WTC11 (cell line): ENCODE measurements around the gene S1PR3. TPM values are rescaled to one million over a fixed set of nuclear protein-coding genes. Genes with fewer than 3 reads are reported as not detected.

Experiments
- ATAC-seq: fragments of 200-7000 bp; cut with Tn5 transposase; 2 replicates; pipeline ENCODE4 v1.10.0; 2021; ENCODE audit warnings: mild to moderate bottlenecking, moderate library complexity
- CTCF ChIA-PET: fragments of 300-600 bp; sonication (Branson Sonifier 250); formaldehyde crosslinking; loops from one replicate; lab custom pipeline; 2021; ENCODE audit warnings: antibody characterized with exemption; lab: Charles Lee
- POLR2A ChIA-PET: fragments of 350-600 bp; sonication (Branson Sonifier 250); formaldehyde crosslinking; loops from one replicate; lab custom pipeline; 2021; ENCODE audit warnings: antibody characterized with exemption; lab: Charles Lee
- DNase-seq: peaks from one replicate; pipeline ENCODE4 v3.0.0; 2021; ENCODE audit warnings: low spot score
- H3K27ac Mint-ChIP-seq: 2 replicates; pipeline ENCODE4 v1.8.0; 2021; ENCODE audit warnings: mixed read lengths
- H3K27me3 Mint-ChIP-seq: 2 replicates; pipeline ENCODE4 v1.8.0; 2021; ENCODE audit warnings: low read depth, mild to moderate bottlenecking, moderate library complexity, mixed read lengths
- H3K36me3 Mint-ChIP-seq: 2 replicates; pipeline ENCODE4 v1.8.0; 2021; ENCODE audit warnings: mixed read lengths
- H3K4me1 Mint-ChIP-seq: 2 replicates; pipeline ENCODE4 v1.8.0; 2022; ENCODE audit warnings: mixed read lengths
- H3K4me3 Mint-ChIP-seq: 2 replicates; pipeline ENCODE4 v1.8.0; 2021; ENCODE audit warnings: mild to moderate bottlenecking, moderate library complexity, mixed read lengths
- H3K9me3 Mint-ChIP-seq: 2 replicates; pipeline ENCODE4 v1.8.0; 2021; ENCODE audit warnings: mixed read lengths
- ATF1 ChIP-seq: sonication (generic); formaldehyde crosslinking; IDR thresholded peaks from 2 replicates; pipeline ENCODE4 v1.8.1; 2023; ENCODE audit warnings: mild to moderate bottlenecking, moderate library complexity, missing genetic modification reagents
- CREM ChIP-seq: sonication (generic); formaldehyde crosslinking; IDR thresholded peaks from 2 replicates; pipeline ENCODE4 v1.8.1; 2022; ENCODE audit warnings: mild to moderate bottlenecking, missing genetic modification reagents, moderate library complexity
- ELF4 ChIP-seq: sonication (generic); formaldehyde crosslinking; IDR thresholded peaks from 2 replicates; pipeline ENCODE4 v1.8.1; 2022; ENCODE audit warnings: low read depth, mild to moderate bottlenecking, moderate library complexity, missing genetic modification reagents
- HMGA2 ChIP-seq: fragments of 250-450 bp; sonication (Bioruptor Pico); IDR thresholded peaks from 2 replicates; pipeline ENCODE4 v1.4.0; 2021; ENCODE audit warnings: mild to moderate bottlenecking, moderate library complexity
- JAZF1 ChIP-seq: fragments of 250-450 bp; sonication (Bioruptor Pico); IDR thresholded peaks from 2 replicates; pipeline ENCODE4 v1.9.0; 2021; ENCODE audit warnings: moderate library complexity, mild to moderate bottlenecking, inconsistent platforms
- JUN ChIP-seq: sonication (generic); formaldehyde crosslinking; IDR thresholded peaks from 2 replicates; pipeline ENCODE4 v1.8.0; 2023; ENCODE audit warnings: mild to moderate bottlenecking, missing genetic modification reagents
- NR1H2 ChIP-seq: sonication (generic); formaldehyde crosslinking; IDR thresholded peaks from 2 replicates; pipeline ENCODE4 v1.9.0; 2021; ENCODE audit warnings: mild to moderate bottlenecking, moderate library complexity, missing genetic modification reagents
- RORB ChIP-seq: fragments of 250-450 bp; sonication (Bioruptor Pico); IDR thresholded peaks from 2 replicates; pipeline ENCODE4 v1.9.0; 2021; ENCODE audit warnings: mild to moderate bottlenecking
- SOX15 ChIP-seq: fragments of 250-450 bp; sonication (Bioruptor Pico); IDR thresholded peaks from 2 replicates; pipeline ENCODE4 v1.9.0; 2021; ENCODE audit warnings: mild to moderate bottlenecking
- TEAD1 ChIP-seq: sonication (generic); formaldehyde crosslinking; IDR thresholded peaks from 2 replicates; pipeline ENCODE4 v1.8.0; 2022; ENCODE audit warnings: mild to moderate bottlenecking, missing genetic modification reagents
- ZNF138 ChIP-seq: sonication (generic); formaldehyde crosslinking; conservative IDR thresholded peaks from 2 replicates; pipeline ENCODE4 v1.8.1; 2022; ENCODE audit warnings: mild to moderate bottlenecking, moderate library complexity, missing genetic modification reagents
- ZNF423 ChIP-seq: fragments of 250-450 bp; sonication (Bioruptor Pico); IDR thresholded peaks from 2 replicates; pipeline ENCODE4 v2.1.2; 2022; ENCODE audit warnings: mild to moderate bottlenecking, moderate library complexity
- total RNA-seq: library from RNA; stranded (reverse); gene quantifications from 3 replicates; pipeline ENCODE4 v1.2.3, GENCODE V29; 2021
- TF ChIP-seq, protein P1 (sequence below): fragments of 250-450 bp; sonication (Bioruptor Pico); IDR thresholded peaks from 2 replicates; pipeline ENCODE4 v1.9.0; 2021; ENCODE audit warnings: mild to moderate bottlenecking
- TF ChIP-seq, protein P2 (sequence below): fragments of 250-450 bp; sonication (Bioruptor Pico); IDR thresholded peaks from 2 replicates; pipeline ENCODE4 v1.8.0; 2021; ENCODE audit warnings: mild to moderate bottlenecking
- TF ChIP-seq, protein P3 (sequence below): sonication (generic); formaldehyde crosslinking; IDR thresholded peaks from 2 replicates; pipeline ENCODE4 v1.8.1; 2023; ENCODE audit warnings: mild to moderate bottlenecking, moderate library complexity, missing genetic modification reagents
- TF ChIP-seq, protein P4 (sequence below): sonication (generic); formaldehyde crosslinking; IDR thresholded peaks from 2 replicates; pipeline ENCODE4 v1.8.1; 2023; ENCODE audit warnings: mild to moderate bottlenecking, missing genetic modification reagents, borderline replicate concordance
- TF ChIP-seq, protein P5 (sequence below): sonication (generic); formaldehyde crosslinking; IDR thresholded peaks from 2 replicates; pipeline ENCODE4 v1.8.0; 2022; ENCODE audit warnings: mild to moderate bottlenecking, missing genetic modification reagents
- TF ChIP-seq, protein P6 (sequence below): fragments of 250-450 bp; sonication (Bioruptor Pico); IDR thresholded peaks from 2 replicates; pipeline ENCODE4 v2.1.2; 2022; ENCODE audit warnings: mild to moderate bottlenecking, moderate library complexity
- TF ChIP-seq, protein P7 (sequence below): sonication (generic); formaldehyde crosslinking; IDR thresholded peaks from 2 replicates; pipeline ENCODE4 v1.8.1; 2023; ENCODE audit warnings: mild to moderate bottlenecking, missing genetic modification reagents

The S1PR3 gene
- total RNA-seq, 1 experiment from 2014 or later = 7.1 TPM

DNA sequence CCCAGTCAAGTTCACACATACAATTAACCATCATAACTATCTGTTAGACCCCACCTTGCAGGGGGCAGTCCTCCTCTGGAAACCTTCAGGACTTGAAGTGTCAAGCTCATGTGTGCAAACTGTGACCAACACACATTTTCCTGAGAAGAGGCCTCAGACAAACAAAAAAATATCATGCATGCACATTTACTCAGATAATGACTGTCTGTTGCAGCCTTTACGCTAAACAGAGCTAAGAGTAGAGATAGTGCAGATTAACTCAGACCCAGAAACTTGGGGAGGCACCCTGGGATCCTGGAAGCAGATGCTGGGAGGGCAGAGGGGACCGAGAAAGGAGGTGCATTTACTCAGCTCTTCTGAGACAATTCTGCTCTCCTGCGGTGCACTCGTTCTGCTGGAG is 3.6 kb upstream of the S1PR3 start:
- Mint-ChIP-seq H3K27me3 (peaks cover 16% of the 10 kb centered on the region), H3K9me3 (peaks cover 9% of the 10 kb centered on the region), H3K27ac (no peak overlapping the region), H3K4me3 (no peak overlapping the region), H3K36me3 (0 out of 2 replicates have a peak, but pooled peaks cover 2% of the 10 kb centered on the region), H3K4me1 (peaks cover 30% of the 10 kb centered on the region)
- ATAC-seq (no peak), DNase-seq (no peak)
- ChIA-PET POLR2A (no interaction called here), CTCF (interaction anchor here (1.6 kb wide), 1 partner anchor 18 kb away, joined by 5 read pairs; no protein-coding TSS in a partner anchor)
- TF ChIP-seq ZNF138 (no peak), TEAD1 (CRISPR knock-in tag) (no peak), HMGA2 (no peak), RORB (CRISPR knock-in tag) (no peak), ATF1 (no peak), CREM (no peak), JAZF1 (CRISPR knock-in tag) (no peak), ELF4 (CRISPR knock-in tag) (no peak)
- TF ChIP-seq, protein P1, sequence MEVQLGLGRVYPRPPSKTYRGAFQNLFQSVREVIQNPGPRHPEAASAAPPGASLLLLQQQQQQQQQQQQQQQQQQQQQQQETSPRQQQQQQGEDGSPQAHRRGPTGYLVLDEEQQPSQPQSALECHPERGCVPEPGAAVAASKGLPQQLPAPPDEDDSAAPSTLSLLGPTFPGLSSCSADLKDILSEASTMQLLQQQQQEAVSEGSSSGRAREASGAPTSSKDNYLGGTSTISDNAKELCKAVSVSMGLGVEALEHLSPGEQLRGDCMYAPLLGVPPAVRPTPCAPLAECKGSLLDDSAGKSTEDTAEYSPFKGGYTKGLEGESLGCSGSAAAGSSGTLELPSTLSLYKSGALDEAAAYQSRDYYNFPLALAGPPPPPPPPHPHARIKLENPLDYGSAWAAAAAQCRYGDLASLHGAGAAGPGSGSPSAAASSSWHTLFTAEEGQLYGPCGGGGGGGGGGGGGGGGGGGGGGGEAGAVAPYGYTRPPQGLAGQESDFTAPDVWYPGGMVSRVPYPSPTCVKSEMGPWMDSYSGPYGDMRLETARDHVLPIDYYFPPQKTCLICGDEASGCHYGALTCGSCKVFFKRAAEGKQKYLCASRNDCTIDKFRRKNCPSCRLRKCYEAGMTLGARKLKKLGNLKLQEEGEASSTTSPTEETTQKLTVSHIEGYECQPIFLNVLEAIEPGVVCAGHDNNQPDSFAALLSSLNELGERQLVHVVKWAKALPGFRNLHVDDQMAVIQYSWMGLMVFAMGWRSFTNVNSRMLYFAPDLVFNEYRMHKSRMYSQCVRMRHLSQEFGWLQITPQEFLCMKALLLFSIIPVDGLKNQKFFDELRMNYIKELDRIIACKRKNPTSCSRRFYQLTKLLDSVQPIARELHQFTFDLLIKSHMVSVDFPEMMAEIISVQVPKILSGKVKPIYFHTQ (CRISPR knock-in tag) = no peak
- TF ChIP-seq, protein P2, sequence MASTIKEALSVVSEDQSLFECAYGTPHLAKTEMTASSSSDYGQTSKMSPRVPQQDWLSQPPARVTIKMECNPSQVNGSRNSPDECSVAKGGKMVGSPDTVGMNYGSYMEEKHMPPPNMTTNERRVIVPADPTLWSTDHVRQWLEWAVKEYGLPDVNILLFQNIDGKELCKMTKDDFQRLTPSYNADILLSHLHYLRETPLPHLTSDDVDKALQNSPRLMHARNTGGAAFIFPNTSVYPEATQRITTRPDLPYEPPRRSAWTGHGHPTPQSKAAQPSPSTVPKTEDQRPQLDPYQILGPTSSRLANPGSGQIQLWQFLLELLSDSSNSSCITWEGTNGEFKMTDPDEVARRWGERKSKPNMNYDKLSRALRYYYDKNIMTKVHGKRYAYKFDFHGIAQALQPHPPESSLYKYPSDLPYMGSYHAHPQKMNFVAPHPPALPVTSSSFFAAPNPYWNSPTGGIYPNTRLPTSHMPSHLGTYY = no peak
- TF ChIP-seq, protein P3, sequence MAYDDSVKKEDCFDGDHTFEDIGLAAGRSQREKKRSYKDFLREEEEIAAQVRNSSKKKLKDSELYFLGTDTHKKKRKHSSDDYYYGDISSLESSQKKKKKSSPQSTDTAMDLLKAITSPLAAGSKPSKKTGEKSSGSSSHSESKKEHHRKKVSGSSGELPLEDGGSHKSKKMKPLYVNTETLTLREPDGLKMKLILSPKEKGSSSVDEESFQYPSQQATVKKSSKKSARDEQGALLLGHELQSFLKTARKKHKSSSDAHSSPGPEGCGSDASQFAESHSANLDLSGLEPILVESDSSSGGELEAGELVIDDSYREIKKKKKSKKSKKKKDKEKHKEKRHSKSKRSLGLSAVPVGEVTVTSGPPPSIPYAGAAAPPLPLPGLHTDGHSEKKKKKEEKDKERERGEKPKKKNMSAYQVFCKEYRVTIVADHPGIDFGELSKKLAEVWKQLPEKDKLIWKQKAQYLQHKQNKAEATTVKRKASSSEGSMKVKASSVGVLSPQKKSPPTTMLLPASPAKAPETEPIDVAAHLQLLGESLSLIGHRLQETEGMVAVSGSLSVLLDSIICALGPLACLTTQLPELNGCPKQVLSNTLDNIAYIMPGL (CRISPR knock-in tag) = no peak
- TF ChIP-seq, protein P4, sequence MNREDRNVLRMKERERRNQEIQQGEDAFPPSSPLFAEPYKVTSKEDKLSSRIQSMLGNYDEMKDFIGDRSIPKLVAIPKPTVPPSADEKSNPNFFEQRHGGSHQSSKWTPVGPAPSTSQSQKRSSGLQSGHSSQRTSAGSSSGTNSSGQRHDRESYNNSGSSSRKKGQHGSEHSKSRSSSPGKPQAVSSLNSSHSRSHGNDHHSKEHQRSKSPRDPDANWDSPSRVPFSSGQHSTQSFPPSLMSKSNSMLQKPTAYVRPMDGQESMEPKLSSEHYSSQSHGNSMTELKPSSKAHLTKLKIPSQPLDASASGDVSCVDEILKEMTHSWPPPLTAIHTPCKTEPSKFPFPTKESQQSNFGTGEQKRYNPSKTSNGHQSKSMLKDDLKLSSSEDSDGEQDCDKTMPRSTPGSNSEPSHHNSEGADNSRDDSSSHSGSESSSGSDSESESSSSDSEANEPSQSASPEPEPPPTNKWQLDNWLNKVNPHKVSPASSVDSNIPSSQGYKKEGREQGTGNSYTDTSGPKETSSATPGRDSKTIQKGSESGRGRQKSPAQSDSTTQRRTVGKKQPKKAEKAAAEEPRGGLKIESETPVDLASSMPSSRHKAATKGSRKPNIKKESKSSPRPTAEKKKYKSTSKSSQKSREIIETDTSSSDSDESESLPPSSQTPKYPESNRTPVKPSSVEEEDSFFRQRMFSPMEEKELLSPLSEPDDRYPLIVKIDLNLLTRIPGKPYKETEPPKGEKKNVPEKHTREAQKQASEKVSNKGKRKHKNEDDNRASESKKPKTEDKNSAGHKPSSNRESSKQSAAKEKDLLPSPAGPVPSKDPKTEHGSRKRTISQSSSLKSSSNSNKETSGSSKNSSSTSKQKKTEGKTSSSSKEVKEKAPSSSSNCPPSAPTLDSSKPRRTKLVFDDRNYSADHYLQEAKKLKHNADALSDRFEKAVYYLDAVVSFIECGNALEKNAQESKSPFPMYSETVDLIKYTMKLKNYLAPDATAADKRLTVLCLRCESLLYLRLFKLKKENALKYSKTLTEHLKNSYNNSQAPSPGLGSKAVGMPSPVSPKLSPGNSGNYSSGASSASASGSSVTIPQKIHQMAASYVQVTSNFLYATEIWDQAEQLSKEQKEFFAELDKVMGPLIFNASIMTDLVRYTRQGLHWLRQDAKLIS (CRISPR knock-in tag) = no peak

DNA sequence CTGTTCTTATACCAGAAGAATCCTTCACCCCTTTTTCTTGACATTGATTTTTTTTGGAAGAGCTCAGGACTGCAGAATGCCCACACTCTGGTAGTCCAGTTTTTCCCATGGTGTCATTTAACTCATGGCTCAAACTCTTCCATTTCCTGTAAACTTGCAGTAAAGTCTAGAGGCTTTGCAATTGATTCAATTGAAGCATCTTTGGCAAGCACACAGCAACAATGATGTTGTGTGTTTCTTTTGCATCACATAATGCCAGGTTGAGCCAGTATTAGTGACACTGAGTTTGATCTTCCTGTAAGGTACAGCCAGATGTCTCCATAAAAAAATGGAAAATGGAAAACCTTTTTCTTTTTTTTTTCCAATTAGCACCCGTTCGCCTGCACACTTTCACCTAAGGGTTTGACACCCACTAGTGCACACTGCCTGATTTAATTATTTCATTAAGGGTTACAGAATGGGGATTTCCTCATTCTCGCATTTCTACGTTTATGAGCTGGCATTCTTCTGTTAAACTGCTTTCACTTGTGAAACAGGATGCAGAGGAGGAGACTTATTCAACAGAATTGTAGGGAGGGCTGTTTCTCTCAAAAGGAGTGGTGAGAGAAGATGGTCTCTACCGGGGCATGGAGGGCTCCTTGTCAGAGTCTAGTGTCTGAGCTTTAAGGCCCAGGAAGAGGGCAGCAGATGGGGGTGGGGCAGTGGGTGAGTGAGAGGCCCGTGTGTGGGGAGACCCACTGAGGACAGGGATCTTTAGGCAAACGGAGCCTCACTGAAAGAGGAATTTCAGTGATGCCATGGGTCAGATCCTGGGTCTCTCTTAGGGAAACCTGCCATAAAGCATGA is 2.2 kb upstream of the S1PR3 start:
- no peak for DNase-seq
- POLR2A ChIA-PET = interaction anchor here (0.7 to 1.2 kb wide), 2 partner anchors 76 to 243 kb away, joined by 3 read pairs; no protein-coding TSS in a partner anchor
- CTCF ChIA-PET = interaction anchor here (1.2 to 2.3 kb wide), 2 partner anchors 18 to 176 kb away, joined by 5 to 11 read pairs; no protein-coding TSS in a partner anchor
- Mint-ChIP-seq H3K27me3 (peaks cover 18% of the 10 kb centered on the region), H3K9me3 (peaks cover 9% of the 10 kb centered on the region), H3K36me3 (0 out of 2 replicates have a peak, but pooled peaks cover 2% of the 10 kb centered on the region), H3K4me1 (peaks cover 34% of the 10 kb centered on the region), H3K4me3 (0 out of 2 replicates have a peak overlapping the region, but pooled peaks have one; percentile 5), H3K27ac (no peak overlapping the region)
- no peak for ATAC-seq
- TF ChIP-seq, protein P5, sequence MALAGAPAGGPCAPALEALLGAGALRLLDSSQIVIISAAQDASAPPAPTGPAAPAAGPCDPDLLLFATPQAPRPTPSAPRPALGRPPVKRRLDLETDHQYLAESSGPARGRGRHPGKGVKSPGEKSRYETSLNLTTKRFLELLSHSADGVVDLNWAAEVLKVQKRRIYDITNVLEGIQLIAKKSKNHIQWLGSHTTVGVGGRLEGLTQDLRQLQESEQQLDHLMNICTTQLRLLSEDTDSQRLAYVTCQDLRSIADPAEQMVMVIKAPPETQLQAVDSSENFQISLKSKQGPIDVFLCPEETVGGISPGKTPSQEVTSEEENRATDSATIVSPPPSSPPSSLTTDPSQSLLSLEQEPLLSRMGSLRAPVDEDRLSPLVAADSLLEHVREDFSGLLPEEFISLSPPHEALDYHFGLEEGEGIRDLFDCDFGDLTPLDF (CRISPR knock-in tag) = no peak
- TF ChIP-seq, protein P6, sequence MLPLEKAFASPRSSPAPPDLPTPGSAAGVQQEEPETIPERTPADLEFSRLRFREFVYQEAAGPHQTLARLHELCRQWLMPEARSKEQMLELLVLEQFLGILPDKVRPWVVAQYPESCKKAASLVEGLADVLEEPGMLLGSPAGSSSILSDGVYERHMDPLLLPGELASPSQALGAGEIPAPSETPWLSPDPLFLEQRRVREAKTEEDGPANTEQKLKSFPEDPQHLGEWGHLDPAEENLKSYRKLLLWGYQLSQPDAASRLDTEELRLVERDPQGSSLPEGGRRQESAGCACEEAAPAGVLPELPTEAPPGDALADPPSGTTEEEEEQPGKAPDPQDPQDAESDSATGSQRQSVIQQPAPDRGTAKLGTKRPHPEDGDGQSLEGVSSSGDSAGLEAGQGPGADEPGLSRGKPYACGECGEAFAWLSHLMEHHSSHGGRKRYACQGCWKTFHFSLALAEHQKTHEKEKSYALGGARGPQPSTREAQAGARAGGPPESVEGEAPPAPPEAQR = no peak
- TF ChIP-seq, protein P2 = no peak
- TF ChIP-seq ZNF423 (CRISPR knock-in tag) (no peak), NR1H2 (CRISPR knock-in tag) (no peak), JUN (no peak), SOX15 (CRISPR knock-in tag) (no peak)
- TF ChIP-seq, protein P7, sequence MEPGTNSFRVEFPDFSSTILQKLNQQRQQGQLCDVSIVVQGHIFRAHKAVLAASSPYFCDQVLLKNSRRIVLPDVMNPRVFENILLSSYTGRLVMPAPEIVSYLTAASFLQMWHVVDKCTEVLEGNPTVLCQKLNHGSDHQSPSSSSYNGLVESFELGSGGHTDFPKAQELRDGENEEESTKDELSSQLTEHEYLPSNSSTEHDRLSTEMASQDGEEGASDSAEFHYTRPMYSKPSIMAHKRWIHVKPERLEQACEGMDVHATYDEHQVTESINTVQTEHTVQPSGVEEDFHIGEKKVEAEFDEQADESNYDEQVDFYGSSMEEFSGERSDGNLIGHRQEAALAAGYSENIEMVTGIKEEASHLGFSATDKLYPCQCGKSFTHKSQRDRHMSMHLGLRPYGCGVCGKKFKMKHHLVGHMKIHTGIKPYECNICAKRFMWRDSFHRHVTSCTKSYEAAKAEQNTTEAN (CRISPR knock-in tag) = no peak
